ENCODE data around the gene C6orf136. TPM values are rescaled to one million over a fixed set of nuclear protein-coding genes. Genes with fewer than 3 reads are reported as not detected.

Gene C6orf136
- total and polyA plus RNA-seq, 9 of the 15 experiments (the other 6 are each of a cell fraction or from before 2014, with no cell fraction given) = 14.1 to 63.1 (median 18.4) TPM

GRCh38 chr6:30682143-30683117 is 35.5 kb downstream of the C6orf136 start (continued):
- TF ChIP-seq SIN3A (IDR thresholded peaks at IDR 0.05; ENCODE audit: borderline replicate concordance in 2 of 2, control insufficient read depth in 1 of 2, low read depth in 2 of 2, low read length in 2 of 2) = peak; percentile 56 to 83; a peak in 2 of 4 replicates
- no peak for TF ChIP-seq BACH1 (tag; IDR thresholded peaks at IDR 0.05)
- 0 out of 2 replicates have a peak, but pooled peaks have one; percentile 31 for TF ChIP-seq ZNF384 (IDR thresholded peaks at IDR 0.05; ENCODE audit: low read depth, low read length)
- peak in 1 of 2 experiments; percentile 48; a peak in 2 of 4 replicates for TF ChIP-seq HDAC1 (IDR thresholded peaks at IDR 0.05)
- TF ChIP-seq KHSRP (IDR thresholded peaks at IDR 0.05) = no peak
- TF ChIP-seq, protein P1, sequence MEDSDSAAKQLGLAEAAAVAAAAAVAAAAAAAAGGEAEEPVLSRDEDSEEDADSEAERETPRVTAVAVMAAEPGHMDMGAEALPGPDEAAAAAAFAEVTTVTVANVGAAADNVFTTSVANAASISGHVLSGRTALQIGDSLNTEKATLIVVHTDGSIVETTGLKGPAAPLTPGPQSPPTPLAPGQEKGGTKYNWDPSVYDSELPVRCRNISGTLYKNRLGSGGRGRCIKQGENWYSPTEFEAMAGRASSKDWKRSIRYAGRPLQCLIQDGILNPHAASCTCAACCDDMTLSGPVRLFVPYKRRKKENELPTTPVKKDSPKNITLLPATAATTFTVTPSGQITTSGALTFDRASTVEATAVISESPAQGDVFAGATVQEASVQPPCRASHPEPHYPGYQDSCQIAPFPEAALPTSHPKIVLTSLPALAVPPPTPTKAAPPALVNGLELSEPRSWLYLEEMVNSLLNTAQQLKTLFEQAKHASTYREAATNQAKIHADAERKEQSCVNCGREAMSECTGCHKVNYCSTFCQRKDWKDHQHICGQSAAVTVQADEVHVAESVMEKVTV (CRISPR knock-in tag; IDR thresholded peaks at IDR 0.05) = no peak
- TF ChIP-seq ZNF431 (CRISPR knock-in tag; IDR thresholded peaks at IDR 0.05) = no peak; the same call in 1 of the 2 replicates
- TF ChIP-seq SMAD1 (IDR thresholded peaks at IDR 0.05; ENCODE audit: low read depth, low read length, partially characterized antibody) = peak; percentile 28
- no peak for TF ChIP-seq ZNF197 (CRISPR knock-in tag; IDR thresholded peaks at IDR 0.05; ENCODE audit: low read depth)
- TF ChIP-seq, protein P2, sequence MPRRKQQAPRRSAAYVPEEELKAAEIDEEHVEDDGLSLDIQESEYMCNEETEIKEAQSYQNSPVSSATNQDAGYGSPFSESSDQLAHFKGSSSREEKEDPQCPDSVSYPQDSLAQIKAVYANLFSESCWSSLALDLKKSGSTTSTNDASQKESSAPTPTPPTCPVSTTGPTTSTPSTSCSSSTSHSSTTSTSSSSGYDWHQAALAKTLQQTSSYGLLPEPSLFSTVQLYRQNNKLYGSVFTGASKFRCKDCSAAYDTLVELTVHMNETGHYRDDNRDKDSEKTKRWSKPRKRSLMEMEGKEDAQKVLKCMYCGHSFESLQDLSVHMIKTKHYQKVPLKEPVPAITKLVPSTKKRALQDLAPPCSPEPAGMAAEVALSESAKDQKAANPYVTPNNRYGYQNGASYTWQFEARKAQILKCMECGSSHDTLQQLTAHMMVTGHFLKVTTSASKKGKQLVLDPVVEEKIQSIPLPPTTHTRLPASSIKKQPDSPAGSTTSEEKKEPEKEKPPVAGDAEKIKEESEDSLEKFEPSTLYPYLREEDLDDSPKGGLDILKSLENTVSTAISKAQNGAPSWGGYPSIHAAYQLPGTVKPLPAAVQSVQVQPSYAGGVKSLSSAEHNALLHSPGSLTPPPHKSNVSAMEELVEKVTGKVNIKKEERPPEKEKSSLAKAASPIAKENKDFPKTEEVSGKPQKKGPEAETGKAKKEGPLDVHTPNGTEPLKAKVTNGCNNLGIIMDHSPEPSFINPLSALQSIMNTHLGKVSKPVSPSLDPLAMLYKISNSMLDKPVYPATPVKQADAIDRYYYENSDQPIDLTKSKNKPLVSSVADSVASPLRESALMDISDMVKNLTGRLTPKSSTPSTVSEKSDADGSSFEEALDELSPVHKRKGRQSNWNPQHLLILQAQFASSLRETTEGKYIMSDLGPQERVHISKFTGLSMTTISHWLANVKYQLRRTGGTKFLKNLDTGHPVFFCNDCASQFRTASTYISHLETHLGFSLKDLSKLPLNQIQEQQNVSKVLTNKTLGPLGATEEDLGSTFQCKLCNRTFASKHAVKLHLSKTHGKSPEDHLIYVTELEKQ (CRISPR knock-in tag; IDR thresholded peaks at IDR 0.05) = no peak
- peak; percentile 35; the same call in 1 of the 2 replicates for TF ChIP-seq FOXM1 (IDR thresholded peaks at IDR 0.05; ENCODE audit: low read depth)
- no peak for TF ChIP-seq FOXM1 (CRISPR knock-in tag; IDR thresholded peaks at IDR 0.05; ENCODE audit: low read depth)
- peak; percentile 92 for TF ChIP-seq DPF2 (IDR thresholded peaks at IDR 0.05)
- TF ChIP-seq JUND (IDR thresholded peaks at IDR 0.05; ENCODE audit: borderline replicate concordance, low read depth, low read length) = peak; percentile 99
- TF ChIP-seq JUND (tag; IDR thresholded peaks at IDR 0.05; ENCODE audit: borderline replicate concordance, low read depth, low read length) = peak; percentile 93
- peak; percentile 22; the same call in 1 of the 2 replicates for TF ChIP-seq ZC3H11A (IDR thresholded peaks at IDR 0.05; ENCODE audit: low read depth, low read length)
- TF ChIP-seq EGR1 (conservative IDR thresholded peaks at IDR 0.05) = peak; percentile 20; the same call in 1 of the 2 replicates
- TF ChIP-seq TRIM24 (IDR thresholded peaks at IDR 0.05) = peak in 1 of 2 experiments; percentile 64; a peak in 1 of 4 replicates
- peak; percentile 99 for TF ChIP-seq ETV5 (CRISPR knock-in tag; IDR thresholded peaks at IDR 0.05; ENCODE audit: low read depth)
- peak; percentile 84 for TF ChIP-seq GABPB1 (CRISPR knock-in tag; IDR thresholded peaks at IDR 0.05)
- TF ChIP-seq, protein P3, sequence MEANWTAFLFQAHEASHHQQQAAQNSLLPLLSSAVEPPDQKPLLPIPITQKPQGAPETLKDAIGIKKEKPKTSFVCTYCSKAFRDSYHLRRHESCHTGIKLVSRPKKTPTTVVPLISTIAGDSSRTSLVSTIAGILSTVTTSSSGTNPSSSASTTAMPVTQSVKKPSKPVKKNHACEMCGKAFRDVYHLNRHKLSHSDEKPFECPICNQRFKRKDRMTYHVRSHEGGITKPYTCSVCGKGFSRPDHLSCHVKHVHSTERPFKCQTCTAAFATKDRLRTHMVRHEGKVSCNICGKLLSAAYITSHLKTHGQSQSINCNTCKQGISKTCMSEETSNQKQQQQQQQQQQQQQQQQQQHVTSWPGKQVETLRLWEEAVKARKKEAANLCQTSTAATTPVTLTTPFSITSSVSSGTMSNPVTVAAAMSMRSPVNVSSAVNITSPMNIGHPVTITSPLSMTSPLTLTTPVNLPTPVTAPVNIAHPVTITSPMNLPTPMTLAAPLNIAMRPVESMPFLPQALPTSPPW (CRISPR knock-in tag; IDR thresholded peaks at IDR 0.05) = peak; percentile 95

All from K562 (cell line).